Measurements from ENCODE around the gene BCL2L13.
"Not testable (repeated sequence)": the region's sequence is repeated elsewhere in the genome, so short reads cannot be mapped to it uniquely, and the experiment has no call there.

DNA sequence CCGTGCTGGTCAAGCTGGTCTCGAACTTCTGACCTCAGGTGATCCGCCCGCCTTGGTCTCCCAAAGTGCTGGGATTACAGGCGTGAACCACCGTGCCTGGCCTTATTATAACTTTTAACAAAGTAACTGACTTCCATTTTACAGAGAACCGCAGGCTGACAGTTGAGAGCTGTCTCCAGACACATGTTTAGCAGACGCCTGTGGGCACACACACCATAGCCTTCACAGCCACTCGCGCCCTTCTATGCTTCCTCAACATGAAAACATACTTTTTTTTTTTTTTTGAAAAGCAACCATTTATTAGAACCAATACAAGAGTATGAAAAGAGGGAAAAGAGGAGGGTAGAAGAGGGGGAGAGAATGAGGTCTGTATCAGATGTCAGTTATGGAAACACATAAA lies 124.9 kb downstream of the BCL2L13 start:
- TF ChIP-seq, protein P1, sequence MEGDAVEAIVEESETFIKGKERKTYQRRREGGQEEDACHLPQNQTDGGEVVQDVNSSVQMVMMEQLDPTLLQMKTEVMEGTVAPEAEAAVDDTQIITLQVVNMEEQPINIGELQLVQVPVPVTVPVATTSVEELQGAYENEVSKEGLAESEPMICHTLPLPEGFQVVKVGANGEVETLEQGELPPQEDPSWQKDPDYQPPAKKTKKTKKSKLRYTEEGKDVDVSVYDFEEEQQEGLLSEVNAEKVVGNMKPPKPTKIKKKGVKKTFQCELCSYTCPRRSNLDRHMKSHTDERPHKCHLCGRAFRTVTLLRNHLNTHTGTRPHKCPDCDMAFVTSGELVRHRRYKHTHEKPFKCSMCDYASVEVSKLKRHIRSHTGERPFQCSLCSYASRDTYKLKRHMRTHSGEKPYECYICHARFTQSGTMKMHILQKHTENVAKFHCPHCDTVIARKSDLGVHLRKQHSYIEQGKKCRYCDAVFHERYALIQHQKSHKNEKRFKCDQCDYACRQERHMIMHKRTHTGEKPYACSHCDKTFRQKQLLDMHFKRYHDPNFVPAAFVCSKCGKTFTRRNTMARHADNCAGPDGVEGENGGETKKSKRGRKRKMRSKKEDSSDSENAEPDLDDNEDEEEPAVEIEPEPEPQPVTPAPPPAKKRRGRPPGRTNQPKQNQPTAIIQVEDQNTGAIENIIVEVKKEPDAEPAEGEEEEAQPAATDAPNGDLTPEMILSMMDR (IDR thresholded peaks at IDR 0.05; ENCODE audit: insufficient read depth, low read length) = not testable (repeated sequence)
- not testable (repeated sequence) for TF ChIP-seq REST (IDR thresholded peaks at IDR 0.05; ENCODE audit: insufficient replicate concordance, low read depth); GABPA (IDR thresholded peaks at IDR 0.05; ENCODE audit: low read depth); POLR2AphosphoS5 (IDR thresholded peaks at IDR 0.05; ENCODE audit: low read depth); SPI1 (IDR thresholded peaks at IDR 0.05; ENCODE audit: borderline replicate concordance, low read depth)
